ENCODE data around the gene ECHDC1.

DNA sequence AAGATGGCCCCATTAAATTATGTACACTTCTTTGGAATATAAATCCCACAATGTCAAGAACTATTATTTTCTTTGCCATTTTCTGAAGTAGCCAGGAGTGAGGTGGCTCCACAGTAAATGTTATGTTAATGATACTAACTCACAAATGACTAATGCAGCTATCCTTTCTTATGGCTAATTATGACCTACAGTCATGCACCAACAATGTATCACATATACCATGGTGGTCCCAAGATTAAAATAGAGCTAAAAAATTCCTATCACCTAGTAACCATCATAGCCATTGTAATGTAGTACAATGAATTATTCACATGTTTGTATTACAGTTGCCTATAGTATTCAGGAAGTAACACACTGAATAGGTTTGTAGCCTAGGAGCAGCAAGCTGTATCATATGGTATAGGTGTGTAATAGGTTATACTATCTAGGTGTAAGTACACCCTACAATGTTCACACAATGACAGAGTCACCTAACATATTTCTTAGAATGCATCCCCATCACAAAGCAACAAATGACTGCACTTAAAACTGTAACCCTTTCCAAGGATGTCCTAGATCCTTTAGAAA, 15.3 kb downstream of the ECHDC1 start:
- TF ChIP-seq, protein P1, sequence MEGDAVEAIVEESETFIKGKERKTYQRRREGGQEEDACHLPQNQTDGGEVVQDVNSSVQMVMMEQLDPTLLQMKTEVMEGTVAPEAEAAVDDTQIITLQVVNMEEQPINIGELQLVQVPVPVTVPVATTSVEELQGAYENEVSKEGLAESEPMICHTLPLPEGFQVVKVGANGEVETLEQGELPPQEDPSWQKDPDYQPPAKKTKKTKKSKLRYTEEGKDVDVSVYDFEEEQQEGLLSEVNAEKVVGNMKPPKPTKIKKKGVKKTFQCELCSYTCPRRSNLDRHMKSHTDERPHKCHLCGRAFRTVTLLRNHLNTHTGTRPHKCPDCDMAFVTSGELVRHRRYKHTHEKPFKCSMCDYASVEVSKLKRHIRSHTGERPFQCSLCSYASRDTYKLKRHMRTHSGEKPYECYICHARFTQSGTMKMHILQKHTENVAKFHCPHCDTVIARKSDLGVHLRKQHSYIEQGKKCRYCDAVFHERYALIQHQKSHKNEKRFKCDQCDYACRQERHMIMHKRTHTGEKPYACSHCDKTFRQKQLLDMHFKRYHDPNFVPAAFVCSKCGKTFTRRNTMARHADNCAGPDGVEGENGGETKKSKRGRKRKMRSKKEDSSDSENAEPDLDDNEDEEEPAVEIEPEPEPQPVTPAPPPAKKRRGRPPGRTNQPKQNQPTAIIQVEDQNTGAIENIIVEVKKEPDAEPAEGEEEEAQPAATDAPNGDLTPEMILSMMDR (IDR thresholded peaks at IDR 0.05): no peak
- TF ChIP-seq POLR2A (IDR thresholded peaks at IDR 0.05) (no peak), POLR2AphosphoS5 (IDR thresholded peaks at IDR 0.05; ENCODE audit: insufficient read depth in 1 of 2, low read depth in 1 of 2) (no peak)

Data from vagina (tissue), 2 donors.